Loucy (cell line): ENCODE data around the gene DACT2.

Experiments
- H2AFZ ChIP-seq: fragments of 200-600 bp; sonication (generic); 2 replicates; pipeline ENCODE4 v1.6.0; 2016; ENCODE audit warnings: antibody characterized with exemption, mild to moderate bottlenecking, low read length, moderate library complexity
- H3F3A ChIP-seq: fragments of 200-600 bp; 2 replicates; pipeline ENCODE4 v1.6.0; 2016; ENCODE audit warnings: antibody characterized with exemption, low read depth, mild to moderate bottlenecking
- H3K27me3 ChIP-seq: fragments of 200-600 bp; sonication (generic); 2 replicates; pipeline ENCODE4 v1.6.1; 2014; ENCODE audit warnings: low read length, mild to moderate bottlenecking; ENCODE audit not compliant: insufficient read depth, poor library complexity, severe bottlenecking
- H3K36me3 ChIP-seq: fragments of 200-600 bp; sonication (generic); 2 replicates; pipeline ENCODE4 v1.6.1; 2016; ENCODE audit warnings: low read length; ENCODE audit not compliant: insufficient read depth
- H3K4me1 ChIP-seq: fragments of 200-600 bp; sonication (generic); 2 replicates; pipeline ENCODE4 v1.5.1; 2014; ENCODE audit warnings: low read length, mild to moderate bottlenecking; ENCODE audit not compliant: insufficient read depth, poor library complexity, severe bottlenecking
- H3K4me2 ChIP-seq: fragments of 200-600 bp; sonication (generic); 2 replicates; pipeline ENCODE4 v1.6.0; 2014; ENCODE audit warnings: antibody characterized with exemption, low read length, low read depth, mild to moderate bottlenecking; ENCODE audit not compliant: poor library complexity, severe bottlenecking
- H3K4me3 ChIP-seq: fragments of 200-600 bp; sonication (generic); 2 replicates; pipeline ENCODE4 v1.5.1; 2014; ENCODE audit warnings: low read length, mild to moderate bottlenecking, mixed read lengths; ENCODE audit not compliant: poor library complexity, severe bottlenecking
- H3K79me2 ChIP-seq: fragments of 200-600 bp; sonication (generic); 2 replicates; pipeline ENCODE4 v1.6.1; 2014; ENCODE audit warnings: low read length; ENCODE audit not compliant: insufficient read depth
- H3K9ac ChIP-seq: fragments of 200-600 bp; sonication (generic); 2 replicates; pipeline ENCODE4 v1.6.0; 2014; ENCODE audit warnings: mild to moderate bottlenecking, low read depth, low read length, moderate library complexity; ENCODE audit not compliant: poor library complexity, severe bottlenecking
- H3K9me2 ChIP-seq: fragments of 200-600 bp; sonication (generic); replicated peaks from 2 replicates; pipeline ENCODE4 v1.6.1; 2016; ENCODE audit warnings: low read depth, low read length, mixed read lengths
- H3K9me3 ChIP-seq: fragments of 200-600 bp; sonication (generic); 2 replicates; pipeline ENCODE4 v1.6.1; 2014; ENCODE audit warnings: mild to moderate bottlenecking, antibody characterized with exemption, low read length, low read depth; ENCODE audit not compliant: insufficient read depth
- H4K20me1 ChIP-seq: fragments of 200-600 bp; sonication (generic); 2 replicates; pipeline ENCODE4 v1.6.0; 2014; ENCODE audit warnings: antibody characterized with exemption, low read length, mild to moderate bottlenecking; ENCODE audit not compliant: insufficient read depth, poor library complexity, severe bottlenecking
- EZH2phosphoT487 ChIP-seq: fragments of 200-600 bp; IDR thresholded peaks from 2 replicates; pipeline ENCODE4 v1.6.1; 2018; ENCODE audit warnings: antibody characterized with exemption, mild to moderate bottlenecking, moderate library complexity, borderline replicate concordance
- TF ChIP-seq, protein P1 (sequence below): fragments of 200-600 bp; sonication (generic); conservative IDR thresholded peaks from 2 replicates; pipeline ENCODE4 v1.5.1; 2014; ENCODE audit warnings: mild to moderate bottlenecking, antibody characterized with exemption, low read length

Gene DACT2

GRCh38 chr6:168277274-168277669 lies 42.3 kb downstream of the DACT2 start:
- Histone ChIP-seq H3K9me2 (no peaks in the 10 kb centered on the region), H3K4me1 (no peaks in the 10 kb centered on the region), H2AFZ (no peak overlapping the region), H3K36me3 (no peaks in the 10 kb centered on the region), H4K20me1 (no peaks in the 10 kb centered on the region), H3K27me3 (no peaks in the 10 kb centered on the region), H3K9me3 (peaks cover 26% of the 10 kb centered on the region; the same call in 1 of the 2 replicates), H3K9ac (no peak overlapping the region), H3K4me2 (no peak overlapping the region), H3K79me2 (no peaks in the 10 kb centered on the region), H3K4me3 (no peak overlapping the region), H3F3A (no peaks in the 10 kb centered on the region)
- no peak for TF ChIP-seq EZH2phosphoT487
- TF ChIP-seq, protein P1, sequence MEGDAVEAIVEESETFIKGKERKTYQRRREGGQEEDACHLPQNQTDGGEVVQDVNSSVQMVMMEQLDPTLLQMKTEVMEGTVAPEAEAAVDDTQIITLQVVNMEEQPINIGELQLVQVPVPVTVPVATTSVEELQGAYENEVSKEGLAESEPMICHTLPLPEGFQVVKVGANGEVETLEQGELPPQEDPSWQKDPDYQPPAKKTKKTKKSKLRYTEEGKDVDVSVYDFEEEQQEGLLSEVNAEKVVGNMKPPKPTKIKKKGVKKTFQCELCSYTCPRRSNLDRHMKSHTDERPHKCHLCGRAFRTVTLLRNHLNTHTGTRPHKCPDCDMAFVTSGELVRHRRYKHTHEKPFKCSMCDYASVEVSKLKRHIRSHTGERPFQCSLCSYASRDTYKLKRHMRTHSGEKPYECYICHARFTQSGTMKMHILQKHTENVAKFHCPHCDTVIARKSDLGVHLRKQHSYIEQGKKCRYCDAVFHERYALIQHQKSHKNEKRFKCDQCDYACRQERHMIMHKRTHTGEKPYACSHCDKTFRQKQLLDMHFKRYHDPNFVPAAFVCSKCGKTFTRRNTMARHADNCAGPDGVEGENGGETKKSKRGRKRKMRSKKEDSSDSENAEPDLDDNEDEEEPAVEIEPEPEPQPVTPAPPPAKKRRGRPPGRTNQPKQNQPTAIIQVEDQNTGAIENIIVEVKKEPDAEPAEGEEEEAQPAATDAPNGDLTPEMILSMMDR: no peak

- Histone ChIP-seq H3K4me2 (no peak overlapping the region), H4K20me1 (no peaks in the 10 kb centered on the region)
Measured at GRCh38 chr6:168276576-168277273, 42.9 kb downstream of the DACT2 start.

DNA sequence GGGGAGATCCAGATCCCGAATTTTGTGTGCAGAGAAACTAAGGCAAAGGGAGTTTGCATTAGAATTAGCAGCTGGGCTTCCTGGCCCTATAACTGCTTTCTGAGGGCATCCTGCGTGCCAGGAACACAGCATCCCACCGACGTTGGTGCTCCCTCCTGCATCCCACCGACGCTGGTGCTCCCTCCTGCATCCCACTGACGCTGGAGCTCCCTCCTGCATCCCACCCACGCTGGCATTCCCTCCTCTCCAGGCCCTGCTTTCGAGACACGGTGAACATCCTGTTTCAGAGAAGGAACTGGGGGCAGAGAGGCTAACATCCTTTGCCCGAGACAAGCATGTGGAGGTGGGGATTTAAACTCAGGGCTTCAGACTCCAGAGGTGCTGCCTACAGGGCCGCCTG lies 44.4 kb downstream of the DACT2 start:
- H4K20me1 ChIP-seq: no peaks in the 10 kb centered on the region
- no peaks in the 10 kb centered on the region for H3K27me3 ChIP-seq
- H3K9me2 ChIP-seq: no peaks in the 10 kb centered on the region
- TF ChIP-seq EZH2phosphoT487: no peak
- TF ChIP-seq, protein P1: no peak
- H3K4me2 ChIP-seq: no peak overlapping the region
- H3K36me3 ChIP-seq: no peaks in the 10 kb centered on the region
- peaks cover 20% of the 10 kb centered on the region; the same call in 1 of the 2 replicates for H3K9me3 ChIP-seq
- H2AFZ ChIP-seq: no peak overlapping the region
- no peak overlapping the region for H3K4me3 ChIP-seq
- H3F3A ChIP-seq: no peaks in the 10 kb centered on the region
- no peak overlapping the region for H3K9ac ChIP-seq
- no peaks in the 10 kb centered on the region for H3K4me1 ChIP-seq
- H3K79me2 ChIP-seq: no peaks in the 10 kb centered on the region

More at GRCh38 chr6:168276576-168277273, 42.9 kb downstream of the DACT2 start:
- Histone ChIP-seq H3K27me3 (no peaks in the 10 kb centered on the region), H3F3A (no peaks in the 10 kb centered on the region), H3K4me3 (no peak overlapping the region), H3K36me3 (no peaks in the 10 kb centered on the region), H3K4me1 (no peaks in the 10 kb centered on the region), H2AFZ (no peak overlapping the region), H3K79me2 (no peaks in the 10 kb centered on the region), H3K9me3 (peaks cover 21% of the 10 kb centered on the region; the same call in 1 of the 2 replicates), H3K9ac (no peak overlapping the region), H3K9me2 (no peaks in the 10 kb centered on the region)
- no peak for TF ChIP-seq EZH2phosphoT487
- TF ChIP-seq, protein P1: no peak
